AG09309 (cell line): ENCODE measurements around the gene EFHD2.

Experiments used
- DNase-seq: peaks from one replicate; pipeline ENCODE4 v3.0.0-alpha.2; 2010; ENCODE audit warnings: low read depth
- H3K4me3 ChIP-seq: 2 replicates; pipeline ENCODE4 v1.5.1; 2011; ENCODE audit warnings: mild to moderate bottlenecking, low read depth, low read length, moderate library complexity; ENCODE audit not compliant: control insufficient read depth
- CTCF ChIP-seq: IDR thresholded peaks from 2 replicates; pipeline ENCODE4 v1.5.1; 2011; ENCODE audit warnings: mild to moderate bottlenecking, low read depth, low read length, inconsistent platforms; ENCODE audit not compliant: insufficient read depth, control insufficient read depth; ENCODE audit errors: missing control alignments

The EFHD2 gene

GRCh38 chr1:15399710-15400109, 10.0 kb upstream of the EFHD2 start:
- no peak overlapping the region for H3K4me3 ChIP-seq
- DNase-seq = no peak
- no peak for TF ChIP-seq CTCF

- H3K4me3 ChIP-seq = no peak overlapping the region
- no peak for DNase-seq
- no peak for TF ChIP-seq CTCF
Observed at GRCh38 chr1:15400627-15401026, 9.1 kb upstream of the EFHD2 start.

- no peak overlapping the region for H3K4me3 ChIP-seq
- TF ChIP-seq CTCF = no peak
- no peak for DNase-seq
Observed at GRCh38 chr1:15401391-15402055, 8.2 kb upstream of the EFHD2 start.

- H3K4me3 ChIP-seq = no peak overlapping the region
- TF ChIP-seq CTCF = no peak
- no peak for DNase-seq
Observed at GRCh38 chr1:15402809-15403450, 6.8 kb upstream of the EFHD2 start.

- no peak overlapping the region for H3K4me3 ChIP-seq
- DNase-seq = no peak
- TF ChIP-seq CTCF = no peak
Observed at GRCh38 chr1:15403962-15404580, 5.6 kb upstream of the EFHD2 start.

- no peak overlapping the region for H3K4me3 ChIP-seq
- TF ChIP-seq CTCF = no peak
- no peak for DNase-seq
Observed at GRCh38 chr1:15405106-15405850, 4.4 kb upstream of the EFHD2 start.
